NCI-H1694 (cell line): ENCODE data around the gene FKBP10.
A peak's percentile ranks its signal among the peaks of the same experiment; 100 is the strongest.

Experiments
- DNase-seq: peaks from one replicate; lab custom pipeline; 2025; lab: John Stamatoyannopoulos, UW

Gene FKBP10

GRCh38 chr17:41782142-41782541 is 30.7 kb upstream of the FKBP10 start:
- DNase-seq = no peak

GRCh38 chr17:41784207-41784744 is 28.5 kb upstream of the FKBP10 start:
- no peak for DNase-seq

- DNase-seq = no peak
Observed at GRCh38 chr17:41785091-41785858, 27.5 kb upstream of the FKBP10 start.

- DNase-seq = no peak
Observed at GRCh38 chr17:41785859-41786226, 27.0 kb upstream of the FKBP10 start.

GRCh38 chr17:41786227-41787020 is 26.4 kb upstream of the FKBP10 start, which contains the start of gene JUP:
TSS of gene JUP (minus strand) at chr17:41786711. CDS start at chr17:41771854, 14,857 bp downstream.
- peak; percentile 97 for DNase-seq

- DNase-seq = no peak
Observed at GRCh38 chr17:41787021-41787418, 25.8 kb upstream of the FKBP10 start.

- no peak for DNase-seq
Observed at GRCh38 chr17:41792845-41793783, 19.7 kb upstream of the FKBP10 start.

- no peak for DNase-seq
Observed at GRCh38 chr17:41793784-41794539, 18.8 kb upstream of the FKBP10 start.

- no peak for DNase-seq
Observed at GRCh38 chr17:41794540-41794975, 18.2 kb upstream of the FKBP10 start.

GRCh38 chr17:41796121-41796895 is 16.5 kb upstream of the FKBP10 start:
- no peak for DNase-seq

GRCh38 chr17:41797377-41797776 is 15.4 kb upstream of the FKBP10 start:
- DNase-seq = no peak

GRCh38 chr17:41799366-41799765 is 13.4 kb upstream of the FKBP10 start:
- no peak for DNase-seq

GRCh38 chr17:41800601-41801373 is 12.0 kb upstream of the FKBP10 start:
- no peak for DNase-seq

- peak; percentile 70 for DNase-seq
Observed at GRCh38 chr17:41801374-41802271, 11.2 kb upstream of the FKBP10 start.

GRCh38 chr17:41803049-41804020 is 9.5 kb upstream of the FKBP10 start:
- no peak for DNase-seq

GRCh38 chr17:41806685-41807445 is 5.9 kb upstream of the FKBP10 start:
- no peak for DNase-seq
